Liver (tissue), 9 donors: ENCODE data around the gene IFNLR1. TPM values are rescaled to one million over a fixed set of nuclear protein-coding genes. Genes with fewer than 3 reads are reported as not detected.

ENCODE experiments used
- DNase-seq: peaks from one replicate; pipeline ENCODE4 v3.0.0-alpha.2; 2017; ENCODE audit warnings: low spot score
- H3K27ac ChIP-seq, 2 donors: one replicate each; pipeline ENCODE4 v1.7.0; 2013; ENCODE audit warnings: inconsistent platforms in 2 of 2, low read length in 2 of 2, control low read depth in 1 of 2, low read depth in 1 of 2, mild to moderate bottlenecking in 1 of 2
- H3K27me3 ChIP-seq, 4 donors: one replicate each; pipeline versions ENCODE4 v1.6.1 to v1.7.0; 2013; ENCODE audit warnings: low read length in 3 of 4, inconsistent platforms in 1 of 4, mild to moderate bottlenecking in 1 of 4, moderate library complexity in 1 of 4; ENCODE audit not compliant: control insufficient read depth in 4 of 4, insufficient read depth in 4 of 4
- H3K36me3 ChIP-seq, 4 donors: one replicate each; pipeline versions ENCODE4 v1.6.1 to v1.7.0; 2013; ENCODE audit warnings: low read length in 3 of 4, mild to moderate bottlenecking in 3 of 4, low read depth in 1 of 4, moderate library complexity in 1 of 4; ENCODE audit not compliant: control insufficient read depth in 4 of 4, insufficient read depth in 3 of 4
- H3K4me1 ChIP-seq, 4 donors: one replicate each; pipeline versions ENCODE4 v1.6.1 to v1.7.0; 2013; ENCODE audit warnings: low read length in 3 of 4, mild to moderate bottlenecking in 3 of 4, moderate library complexity in 1 of 4; ENCODE audit not compliant: control insufficient read depth in 4 of 4, insufficient read depth in 4 of 4
- H3K4me3 ChIP-seq, 3 donors: one replicate each; pipeline versions ENCODE4 v1.6.1 to v1.7.0; 2013; ENCODE audit warnings: low read length in 3 of 3, control low read depth in 1 of 3, low read depth in 1 of 3, mild to moderate bottlenecking in 1 of 3
- H3K9ac ChIP-seq, 2 donors: one replicate each; pipeline ENCODE4 v1.7.0; 2013; ENCODE audit warnings: low read length in 2 of 2, mild to moderate bottlenecking in 2 of 2, moderate library complexity in 2 of 2, control low read depth in 1 of 2, low read depth in 1 of 2
- H3K9me3 ChIP-seq, 4 donors: one replicate each; pipeline versions ENCODE4 v1.6.1 to v1.7.0; 2013; ENCODE audit warnings: low read length in 3 of 4; ENCODE audit not compliant: control insufficient read depth in 4 of 4
- FOXA1 ChIP-seq: IDR thresholded peaks from 2 replicates; pipeline ENCODE4 v1.6.1; 2016; ENCODE audit warnings: antibody characterized with exemption
- FOXA2 ChIP-seq: IDR thresholded peaks from 2 replicates; pipeline ENCODE4 v1.6.1; 2016; ENCODE audit warnings: antibody characterized with exemption
- HNF4A ChIP-seq, 2 donors: conservative IDR thresholded peaks; 2 replicates each; pipeline ENCODE4 v1.6.1; 2016; ENCODE audit warnings: antibody characterized with exemption in 2 of 2, mild to moderate bottlenecking in 2 of 2
- HNF4G ChIP-seq: IDR thresholded peaks from 2 replicates; pipeline ENCODE4 v1.6.1; 2016; ENCODE audit warnings: antibody characterized with exemption
- JUND ChIP-seq, 2 donors: IDR thresholded peaks; 2 replicates each; pipeline ENCODE4 v1.6.1; 2016; ENCODE audit warnings: antibody characterized with exemption in 2 of 2
- NR2F2 ChIP-seq: IDR thresholded peaks from 2 replicates; pipeline ENCODE4 v1.6.1; 2016; ENCODE audit warnings: antibody characterized with exemption
- RAD21 ChIP-seq, 2 donors: IDR thresholded peaks; 2 replicates each; pipeline ENCODE4 v1.6.1; 2016; ENCODE audit warnings: antibody characterized with exemption in 2 of 2, mild to moderate bottlenecking in 2 of 2
- REST ChIP-seq: IDR thresholded peaks from 2 replicates; pipeline ENCODE4 v1.6.1; 2016; ENCODE audit warnings: antibody characterized with exemption, mild to moderate bottlenecking
- TAF1 ChIP-seq: conservative IDR thresholded peaks from 2 replicates; pipeline ENCODE4 v1.6.1; 2016; ENCODE audit warnings: antibody characterized with exemption, mild to moderate bottlenecking
- YY1 ChIP-seq: IDR thresholded peaks from 2 replicates; pipeline ENCODE4 v1.6.1; 2016; ENCODE audit warnings: antibody characterized with exemption, mild to moderate bottlenecking
- WGBS: extraction: QIAGEN DNeasy Blood & Tissue Kit; methylation state at CpG from one replicate; pipeline ENCODE4 v1.1.7; 2013; 5-methylcytosine and 5-hydroxymethylcytosine counted together
- polyA plus RNA-seq, 2 donors: library from polyadenylated mRNA; stranded (reverse) in 1 of 2; unstranded in 1 of 2; fragments of 200-250 nt in 1 of 2; fragments of >200 nt in 1 of 2; fragmentation: Nextera tagmentation in 1 of 2; extraction: Ambion mirVana in 1 of 2; gene quantifications; one replicate each; pipeline versions ENCODE4 v1.2.1 to v1.2.3, GENCODE V29; 2013 to 2015
- total RNA-seq, 2 donors: library from RNA; depleted of rRNA; stranded (reverse); fragments of >200 nt; gene quantifications; one replicate each; pipeline ENCODE4 v1.2.3, GENCODE V29; 2014
- TF ChIP-seq, protein P1 (sequence below): IDR thresholded peaks from 2 replicates; pipeline ENCODE4 v1.6.1; 2016; ENCODE audit warnings: antibody characterized with exemption
- TF ChIP-seq, protein P2 (sequence below): IDR thresholded peaks from 2 replicates; pipeline ENCODE4 v1.6.1; 2016; ENCODE audit warnings: antibody characterized with exemption
- donor health status: healthy.
- donor health status: healthy.
- donor health status: healthy.
- donor health status: healthy.
- donor health status: healthy.

IFNLR1 gene
- total and polyA plus RNA-seq, 4 donors = 2.2 to 6.4 (median 3.5) TPM

DNA sequence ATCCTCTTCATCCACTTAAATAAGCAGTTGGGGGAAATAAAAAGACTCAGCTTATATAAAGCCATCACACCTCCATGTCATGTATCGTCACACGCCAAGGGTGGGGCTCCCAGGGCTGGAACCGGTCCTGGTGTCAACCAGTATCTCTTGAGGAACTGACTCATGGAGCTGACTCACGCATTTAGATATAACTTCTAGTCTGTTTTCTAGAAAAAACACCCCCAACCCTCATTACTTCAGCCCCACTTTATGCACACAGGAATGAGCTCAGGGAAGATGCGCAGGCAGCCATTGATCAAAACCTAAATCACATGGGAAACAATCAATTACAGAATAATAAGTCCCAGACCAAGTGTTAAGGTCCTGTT, 37.2 kb downstream of the IFNLR1 start (continued):
- TF ChIP-seq REST = no peak

DNA sequence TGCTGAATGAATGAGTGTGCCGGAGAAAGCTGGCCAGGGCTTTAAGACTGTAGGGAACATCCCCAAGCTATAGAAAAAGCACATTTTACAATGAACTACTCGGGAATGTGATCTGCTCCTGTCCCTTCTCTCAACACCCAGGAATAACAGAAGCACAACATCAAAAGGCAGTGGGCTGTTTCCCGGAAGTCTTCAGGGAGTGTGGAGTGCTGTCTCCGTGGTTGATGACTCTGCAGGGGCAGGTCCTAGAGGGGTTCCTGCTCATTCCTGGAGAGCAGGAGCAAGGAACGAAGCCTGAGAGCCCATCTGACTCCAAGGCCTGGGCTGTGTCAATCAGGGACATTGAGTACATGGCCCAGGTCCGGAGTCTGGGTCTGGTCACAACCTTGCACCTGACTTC, 39.3 kb downstream of the IFNLR1 start:
- 74% methylated on average over 6 of the region's 6 CpGs for WGBS
- Histone ChIP-seq H3K27ac (no peak overlapping the region), H3K27me3 (no peaks in the 10 kb centered on the region), H3K9me3 (no peaks in the 10 kb centered on the region), H3K4me3 (no peak overlapping the region), H3K4me1 (peaks cover 0 to 25% (median 16%) of the 10 kb centered on the region in 4 donors), H3K9ac (no peak overlapping the region), H3K36me3 (no peaks in the 10 kb centered on the region)
- TF ChIP-seq FOXA2 (no peak), YY1 (no peak), NR2F2 (no peak), REST (no peak), JUND (IDR thresholded peaks at IDR 0.05) (no peak), RAD21 (IDR thresholded peaks at IDR 0.05) (no peak)
- no peak for DNase-seq

- H3K36me3 ChIP-seq = no peaks in the 10 kb centered on the region
- TF ChIP-seq, protein P1, sequence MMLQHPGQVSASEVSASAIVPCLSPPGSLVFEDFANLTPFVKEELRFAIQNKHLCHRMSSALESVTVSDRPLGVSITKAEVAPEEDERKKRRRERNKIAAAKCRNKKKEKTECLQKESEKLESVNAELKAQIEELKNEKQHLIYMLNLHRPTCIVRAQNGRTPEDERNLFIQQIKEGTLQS = no peak
- TF ChIP-seq HNF4G = no peak
- TF ChIP-seq REST = no peak
- TF ChIP-seq, protein P2, sequence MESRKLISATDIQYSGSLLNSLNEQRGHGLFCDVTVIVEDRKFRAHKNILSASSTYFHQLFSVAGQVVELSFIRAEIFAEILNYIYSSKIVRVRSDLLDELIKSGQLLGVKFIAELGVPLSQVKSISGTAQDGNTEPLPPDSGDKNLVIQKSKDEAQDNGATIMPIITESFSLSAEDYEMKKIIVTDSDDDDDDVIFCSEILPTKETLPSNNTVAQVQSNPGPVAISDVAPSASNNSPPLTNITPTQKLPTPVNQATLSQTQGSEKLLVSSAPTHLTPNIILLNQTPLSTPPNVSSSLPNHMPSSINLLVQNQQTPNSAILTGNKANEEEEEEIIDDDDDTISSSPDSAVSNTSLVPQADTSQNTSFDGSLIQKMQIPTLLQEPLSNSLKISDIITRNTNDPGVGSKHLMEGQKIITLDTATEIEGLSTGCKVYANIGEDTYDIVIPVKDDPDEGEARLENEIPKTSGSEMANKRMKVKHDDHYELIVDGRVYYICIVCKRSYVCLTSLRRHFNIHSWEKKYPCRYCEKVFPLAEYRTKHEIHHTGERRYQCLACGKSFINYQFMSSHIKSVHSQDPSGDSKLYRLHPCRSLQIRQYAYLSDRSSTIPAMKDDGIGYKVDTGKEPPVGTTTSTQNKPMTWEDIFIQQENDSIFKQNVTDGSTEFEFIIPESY = no peak
- no peak for TF ChIP-seq FOXA1
- no peak for TF ChIP-seq YY1
- TF ChIP-seq HNF4A (conservative IDR thresholded peaks at IDR 0.05) = no peak
- TF ChIP-seq FOXA2 = no peak
- TF ChIP-seq TAF1 = no peak
- H3K9ac ChIP-seq = no peak overlapping the region
- DNase-seq = no peak
- no peaks in the 10 kb centered on the region for H3K9me3 ChIP-seq
- no peak overlapping the region for H3K27ac ChIP-seq
- H3K27me3 ChIP-seq = no peaks in the 10 kb centered on the region
- peaks cover 0 to 31% (median 20%) of the 10 kb centered on the region in 4 donors for H3K4me1 ChIP-seq
- H3K4me3 ChIP-seq = no peak overlapping the region
- 93% methylated on average over 9 of the region's 9 CpGs for WGBS
Measured at GRCh38 chr1:24147194-24147593, 39.9 kb downstream of the IFNLR1 start.
